ENCODE measurements around the gene CCL4. TPM values are rescaled to one million over a fixed set of nuclear protein-coding genes. Genes with fewer than 3 reads are reported as not detected.

The CCL4 gene
- total RNA-seq, 2 donors from 2014 or later: 26.1 to 73.9 TPM

DNA sequence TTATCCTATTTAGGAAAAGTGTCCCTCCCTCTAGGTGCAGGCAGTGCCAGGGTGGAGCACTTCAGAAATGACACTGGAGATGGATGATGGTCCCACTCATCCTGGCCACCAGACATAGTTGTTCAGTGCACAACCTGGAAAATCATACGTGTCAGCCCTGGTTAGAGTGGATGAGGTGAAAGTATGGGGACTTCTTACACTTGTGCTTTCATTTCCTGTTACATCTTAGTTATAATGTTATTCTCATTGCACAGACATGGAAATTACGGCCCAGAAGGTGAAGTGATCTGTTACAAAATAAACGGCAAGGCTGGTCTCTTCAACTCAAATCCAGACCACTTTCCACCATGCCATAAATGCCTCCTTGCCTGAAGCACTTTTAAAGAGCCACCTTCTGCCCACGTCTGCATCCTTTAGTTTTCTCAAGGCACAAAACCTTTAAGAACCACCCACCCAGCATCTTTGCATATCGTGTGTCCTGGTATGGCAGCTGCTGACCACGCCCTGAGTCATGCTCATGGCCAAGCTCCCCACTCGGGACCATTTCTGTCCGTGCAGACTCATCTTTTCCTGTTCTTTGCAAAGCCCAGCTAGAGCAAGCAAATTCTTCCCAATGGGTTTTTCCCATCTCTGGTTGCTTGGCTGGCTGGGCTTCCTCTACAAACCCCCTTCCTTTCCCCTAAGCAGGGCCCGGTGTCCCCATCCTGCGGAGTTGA lies 50.4 kb downstream of the CCL4 start:
- peaks cover 32% of the 10 kb centered on the region for H3K27me3 Mint-ChIP-seq
- ATAC-seq (replicated peaks): peak; percentile 53
- H3K27ac Mint-ChIP-seq: no peak overlapping the region

More for the DNA sequence above, 50.4 kb downstream of the CCL4 start:
- H3K9me3 Mint-ChIP-seq: no peaks in the 10 kb centered on the region
- H3K4me1 Mint-ChIP-seq: peaks cover under 1% of the 10 kb centered on the region
- H3K4me3 Mint-ChIP-seq: no peak overlapping the region
- no peaks in the 10 kb centered on the region for H3K36me3 Mint-ChIP-seq (ENCODE audit: low read depth)

Other genes starting within 250 kb of the CCL4 start
- gene HEATR9, start 234.9 kb upstream of the CCL4 start, total RNA-seq: under 1 TPM in 1 of 2 donors, not detected in 1; 0.24 TPM
- 10 to 100 TPM; 17.2 to 22.5 TPM for gene CCL5, start 223.5 kb upstream of the CCL4 start, total RNA-seq
- gene RDM1, start 173.1 kb upstream of the CCL4 start, total RNA-seq: 1 to 10 TPM; 2.0 to 4.3 TPM
- not detected for gene LYZL6, start 160.1 kb upstream of the CCL4 start, total RNA-seq
- gene CCL16, start 122.3 kb upstream of the CCL4 start, total RNA-seq: not detected
- gene CCL14, start 117.1 kb upstream of the CCL4 start, total RNA-seq: not detected
- gene CCL15, start 102.3 kb upstream of the CCL4 start, total RNA-seq: not detected
- gene CCL23, start 85.9 kb upstream of the CCL4 start, total RNA-seq: not detected
- gene CCL18, start 39.6 kb upstream of the CCL4 start, total RNA-seq: not detected
- 100 to 1,000 TPM in 1 of 2 donors, 10 to 100 TPM in 1; 75.4 to 108 TPM for gene CCL3, start 13.7 kb upstream of the CCL4 start, total RNA-seq
- gene TBC1D3B, start 72.8 kb downstream of the CCL4 start, total RNA-seq: 10 to 100 TPM in 1 of 2 donors, 1 to 10 TPM in 1; 6.1 to 24.0 TPM
- 1 to 10 TPM; 5.1 to 8.5 TPM for gene CCL3L1, start 92.9 kb downstream of the CCL4 start, total RNA-seq
- gene CCL4L2, start 107.2 kb downstream of the CCL4 start, total RNA-seq: 1 to 10 TPM; 2.3 to 5.5 TPM
- 1 to 10 TPM in 1 of 2 donors, under 1 TPM in 1; 0.43 to 1.8 TPM for gene TBC1D3I, start 160.7 kb downstream of the CCL4 start, total RNA-seq
- not detected for gene TBC1D3G, start 220.1 kb downstream of the CCL4 start, total RNA-seq